Natural killer cell (primary cell): ENCODE measurements around the gene FGF11. TPM values are rescaled to one million over a fixed set of nuclear protein-coding genes. Genes with fewer than 3 reads are reported as not detected.

Experiments
- ATAC-seq, 3 donors: fragments of 150-1000 bp in 2 of 3; fragments of 200-7000 bp in 1 of 3; cut with Tn5 transposase; 1 replicate in 1 of 3; 2 replicates in 2 of 3; pipeline ENCODE4 v1.10.0; 2021; ENCODE audit warnings: mild to moderate bottlenecking in 2 of 3, moderate library complexity in 2 of 3
- DNase-seq, 2 donors: peaks; one replicate each; pipeline versions ENCODE4 v3.0.0 to v3.0.0-alpha.2; 2013 to 2021; ENCODE audit warnings: mixed read lengths in 1 of 2
- H3K27ac ChIP-seq: one replicate; pipeline ENCODE4 v1.5.1; 2013; ENCODE audit warnings: mild to moderate bottlenecking, low read length
- H3K27me3 ChIP-seq: one replicate; pipeline ENCODE4 v1.6.1; 2013; ENCODE audit warnings: low read length; ENCODE audit not compliant: control insufficient read depth, insufficient read depth
- H3K36me3 ChIP-seq: one replicate; pipeline ENCODE4 v1.6.1; 2013; ENCODE audit warnings: low read length; ENCODE audit not compliant: control insufficient read depth, insufficient read depth
- H3K4me1 ChIP-seq: one replicate; pipeline ENCODE4 v1.6.1; 2013; ENCODE audit warnings: low read length; ENCODE audit not compliant: control insufficient read depth, insufficient read depth
- H3K4me3 ChIP-seq: one replicate; pipeline ENCODE4 v1.5.1; 2013; ENCODE audit warnings: low read length
- H3K9me3 ChIP-seq: one replicate; pipeline ENCODE4 v1.6.1; 2013; ENCODE audit warnings: low read length; ENCODE audit not compliant: control insufficient read depth, insufficient read depth
- H3K27ac Mint-ChIP-seq, 2 donors: one replicate each; pipeline ENCODE4 v1.8.0; 2022; ENCODE audit warnings: mild to moderate bottlenecking in 2 of 2, mixed read lengths in 2 of 2, moderate library complexity in 1 of 2
- H3K27me3 Mint-ChIP-seq, 2 donors: one replicate each; pipeline ENCODE4 v1.8.0; 2022; ENCODE audit warnings: low read depth in 2 of 2, mixed read lengths in 2 of 2
- H3K36me3 Mint-ChIP-seq: one replicate; pipeline ENCODE4 v1.8.0; 2022; ENCODE audit warnings: mixed read lengths
- H3K4me1 Mint-ChIP-seq, 2 donors: one replicate each; pipeline ENCODE4 v1.8.0; 2022; ENCODE audit warnings: mixed read lengths in 2 of 2
- H3K4me3 Mint-ChIP-seq: one replicate; pipeline ENCODE4 v1.8.0; 2022; ENCODE audit warnings: mild to moderate bottlenecking, moderate library complexity, mixed read lengths
- H3K9me3 Mint-ChIP-seq, 2 donors: one replicate each; pipeline ENCODE4 v1.8.0; 2022; ENCODE audit warnings: mixed read lengths in 2 of 2
- WGBS: methylation state at CpG from one replicate; pipeline ENCODE4 v1.1.7; 2013; ENCODE audit warnings: missing lambda C conversion rate; ENCODE audit not compliant: insufficient coverage; 5-methylcytosine and 5-hydroxymethylcytosine counted together
- intact Hi-C: fragments of 100-400 bp; cut with micrococcal nuclease; formaldehyde crosslinking; loops from one replicate; pipeline ENCODE4 v1.14.2; 2022
- total RNA-seq, 4 donors: library from RNA; stranded (reverse); fragments of 120-200 nt in 1 of 4; gene quantifications; one replicate each; pipeline versions ENCODE4 v1.2.3 to v1.2.4, GENCODE V29; 2013 to 2022
- TF ChIP-seq, protein P1 (sequence below): fragments of 200-600 bp; IDR thresholded peaks from one replicate; pipeline ENCODE4 v1.8.0; 2022; ENCODE audit warnings: antibody characterized with exemption

The FGF11 gene
- total RNA-seq, 3 donors from 2014 or later (not counting 1 experiment from before 2014, with no cell fraction given) = 1.2 to 4.2 (median 1.9) TPM

DNA sequence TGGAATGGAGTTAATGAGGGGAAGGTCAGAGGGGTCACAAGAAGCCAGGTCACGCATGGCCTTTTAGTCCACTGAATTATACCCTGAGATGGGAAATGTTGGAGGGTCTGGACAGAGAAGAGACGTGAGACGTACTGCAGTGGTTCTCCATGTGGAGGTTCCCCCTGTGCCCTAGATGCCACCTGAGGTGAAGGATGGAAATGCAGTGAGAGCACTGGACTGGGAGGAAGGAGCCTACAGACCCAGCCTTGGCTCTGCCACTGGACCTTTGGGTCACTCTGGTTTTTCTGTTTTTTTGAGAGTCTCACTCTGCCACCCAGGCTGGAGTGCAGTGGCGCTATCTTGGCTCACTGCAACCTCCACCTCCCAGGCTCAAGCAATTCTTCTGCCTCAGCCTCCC is 43.2 kb upstream of the FGF11 start:
- Mint-ChIP-seq H3K27me3 (no peaks in the 10 kb centered on the region), H3K4me1 (peaks cover 9 to 15% of the 10 kb centered on the region in 2 donors), H3K9me3 (no peaks in the 10 kb centered on the region), H3K4me3 (no peak overlapping the region), H3K27ac (no peak overlapping the region), H3K36me3 (no peaks in the 10 kb centered on the region)
- peaks cover 15% of the 10 kb centered on the region for H3K36me3 ChIP-seq
- DNase-seq (no peak), ATAC-seq (no peak)
- no peak overlapping the region for H3K27ac ChIP-seq
- H3K27me3 ChIP-seq = no peaks in the 10 kb centered on the region
- no peak overlapping the region for H3K4me3 ChIP-seq
- 96% methylated on average over 4 of the region's 4 CpGs for WGBS
- H3K4me1 ChIP-seq = peaks cover 20% of the 10 kb centered on the region
- H3K9me3 ChIP-seq = no peaks in the 10 kb centered on the region
- intact Hi-C loops = no loop called here
- TF ChIP-seq, protein P1, sequence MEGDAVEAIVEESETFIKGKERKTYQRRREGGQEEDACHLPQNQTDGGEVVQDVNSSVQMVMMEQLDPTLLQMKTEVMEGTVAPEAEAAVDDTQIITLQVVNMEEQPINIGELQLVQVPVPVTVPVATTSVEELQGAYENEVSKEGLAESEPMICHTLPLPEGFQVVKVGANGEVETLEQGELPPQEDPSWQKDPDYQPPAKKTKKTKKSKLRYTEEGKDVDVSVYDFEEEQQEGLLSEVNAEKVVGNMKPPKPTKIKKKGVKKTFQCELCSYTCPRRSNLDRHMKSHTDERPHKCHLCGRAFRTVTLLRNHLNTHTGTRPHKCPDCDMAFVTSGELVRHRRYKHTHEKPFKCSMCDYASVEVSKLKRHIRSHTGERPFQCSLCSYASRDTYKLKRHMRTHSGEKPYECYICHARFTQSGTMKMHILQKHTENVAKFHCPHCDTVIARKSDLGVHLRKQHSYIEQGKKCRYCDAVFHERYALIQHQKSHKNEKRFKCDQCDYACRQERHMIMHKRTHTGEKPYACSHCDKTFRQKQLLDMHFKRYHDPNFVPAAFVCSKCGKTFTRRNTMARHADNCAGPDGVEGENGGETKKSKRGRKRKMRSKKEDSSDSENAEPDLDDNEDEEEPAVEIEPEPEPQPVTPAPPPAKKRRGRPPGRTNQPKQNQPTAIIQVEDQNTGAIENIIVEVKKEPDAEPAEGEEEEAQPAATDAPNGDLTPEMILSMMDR = no peak

DNA sequence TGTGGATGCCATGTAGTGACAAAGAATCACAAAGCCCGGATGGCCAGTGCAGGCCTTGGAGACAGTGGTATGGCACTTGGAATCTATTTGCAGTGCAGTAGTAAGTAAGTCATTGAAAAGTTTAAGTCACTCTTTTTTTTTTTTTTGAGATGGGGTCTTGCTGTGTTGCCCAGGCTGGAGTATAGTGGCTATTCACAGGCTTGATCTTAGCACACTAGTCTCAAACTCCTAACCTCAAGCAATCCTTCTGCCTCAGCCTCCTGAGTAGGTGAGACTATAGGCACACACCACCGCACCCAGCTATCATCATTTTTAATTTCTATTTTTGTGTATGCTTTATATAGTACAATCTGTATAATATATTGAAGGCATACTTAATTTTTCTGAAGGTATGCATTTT is 40.7 kb upstream of the FGF11 start:
- Mint-ChIP-seq H3K36me3 (no peaks in the 10 kb centered on the region), H3K27me3 (no peaks in the 10 kb centered on the region), H3K9me3 (no peaks in the 10 kb centered on the region), H3K4me3 (no peak overlapping the region), H3K27ac (no peak overlapping the region), H3K4me1 (peaks cover 14 to 24% of the 10 kb centered on the region in 2 donors)
- Histone ChIP-seq H3K9me3 (no peaks in the 10 kb centered on the region), H3K4me3 (no peak overlapping the region), H3K27ac (no peak overlapping the region), H3K27me3 (no peaks in the 10 kb centered on the region), H3K4me1 (peaks cover 23% of the 10 kb centered on the region), H3K36me3 (no peaks in the 10 kb centered on the region)
- ATAC-seq (no peak), DNase-seq (no peak)
- 100% methylated on average over 1 of the region's 2 CpGs for WGBS
- intact Hi-C loops = no loop called here
- TF ChIP-seq, protein P1 = no peak

DNA sequence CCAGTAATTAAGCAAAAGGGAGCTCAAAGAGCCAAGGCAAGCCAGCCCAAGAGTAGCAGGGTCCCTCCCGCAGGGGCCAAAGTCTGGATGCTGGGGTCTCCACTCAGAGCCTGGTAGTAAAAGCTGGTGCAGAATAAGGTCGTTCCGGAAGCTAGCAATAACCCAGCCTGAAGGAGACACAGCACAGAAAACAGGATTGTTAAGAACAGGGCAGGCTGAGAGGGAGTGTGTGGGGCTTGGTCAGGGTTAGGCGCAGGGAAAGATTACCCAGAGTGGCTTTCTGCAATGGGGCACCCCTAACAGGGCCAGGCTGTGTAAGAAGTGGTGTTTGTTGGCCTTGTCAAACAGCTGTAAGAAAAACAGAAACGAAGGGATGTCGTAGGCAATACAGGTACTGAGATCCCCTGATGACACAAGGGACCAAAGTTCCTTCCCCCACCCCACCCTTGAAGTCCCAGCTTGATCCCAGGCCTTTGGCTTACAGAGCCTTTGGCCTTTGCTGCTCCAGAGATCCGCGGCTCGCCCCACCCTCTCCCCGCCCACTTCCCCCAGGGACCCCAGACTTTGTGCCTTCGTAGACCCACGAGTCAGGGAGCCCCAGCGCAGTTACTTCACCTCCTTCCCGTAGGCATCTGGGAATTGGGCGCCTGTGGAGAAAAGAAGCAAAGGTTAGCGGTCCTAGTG is 36.1 kb upstream of the FGF11 start:
- intact Hi-C loops = no loop called here
- Mint-ChIP-seq H3K4me1 (peaks cover 8 to 27% of the 10 kb centered on the region in 2 donors), H3K36me3 (no peaks in the 10 kb centered on the region), H3K27me3 (peaks cover 0 to 8% of the 10 kb centered on the region in 2 donors), H3K27ac (peak overlapping the region; percentile 90 to 96), H3K4me3 (peak overlapping the region; percentile 92), H3K9me3 (no peaks in the 10 kb centered on the region)
- Histone ChIP-seq H3K4me3 (peak overlapping the region; percentile 69), H3K27ac (peak overlapping the region; percentile 60), H3K36me3 (no peaks in the 10 kb centered on the region), H3K9me3 (no peaks in the 10 kb centered on the region), H3K27me3 (peaks cover 3% of the 10 kb centered on the region), H3K4me1 (peaks cover 24% of the 10 kb centered on the region)
- ATAC-seq (no peak), DNase-seq (peak in 1 of 2 donors; percentile 45)
- WGBS = 22% methylated on average over 16 of the region's 16 CpGs
- TF ChIP-seq, protein P1 = no peak

DNA sequence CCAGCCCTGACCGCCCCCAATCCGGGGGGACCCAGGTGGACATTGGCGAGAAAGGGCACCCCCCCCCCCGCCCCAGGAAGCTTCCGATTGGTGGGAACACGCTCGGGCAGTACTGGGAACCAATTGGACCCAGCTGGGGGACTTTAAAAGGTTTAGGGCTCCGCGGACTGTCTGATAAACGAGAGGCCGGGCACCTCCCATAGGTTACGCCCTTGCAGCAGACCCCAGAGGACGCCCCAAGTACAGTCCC is 35.7 kb upstream of the FGF11 start:
- intact Hi-C loops = no loop called here
- WGBS = 1% methylated on average over 13 of the region's 13 CpGs
- no peaks in the 10 kb centered on the region for H3K9me3 ChIP-seq

More for the DNA sequence above, 35.7 kb upstream of the FGF11 start:
- H3K9me3 Mint-ChIP-seq = no peaks in the 10 kb centered on the region
- H3K27ac Mint-ChIP-seq = peak overlapping the region; percentile 90 to 96
- TF ChIP-seq, protein P1 = no peak
- Histone ChIP-seq H3K4me1 (peaks cover 27% of the 10 kb centered on the region), H3K27me3 (peaks cover 3% of the 10 kb centered on the region), H3K4me3 (peak overlapping the region; percentile 69), H3K27ac (peak overlapping the region; percentile 60), H3K36me3 (no peaks in the 10 kb centered on the region)
- H3K4me3 Mint-ChIP-seq = peak overlapping the region; percentile 92
- peak in 1 of 3 donors; percentile 3 for ATAC-seq
- no peaks in the 10 kb centered on the region for H3K36me3 Mint-ChIP-seq
- H3K27me3 Mint-ChIP-seq = peaks cover 0 to 8% of the 10 kb centered on the region in 2 donors
- DNase-seq = no peak
- H3K4me1 Mint-ChIP-seq = peaks cover 8 to 27% of the 10 kb centered on the region in 2 donors
